WTC11 (cell line): Measurements from ENCODE around the gene KLB. TPM values are rescaled to one million over a fixed set of nuclear protein-coding genes. Genes with fewer than 3 reads are reported as not detected.

Experiments used
- ATAC-seq: fragments of 200-7000 bp; cut with Tn5 transposase; 2 replicates; pipeline ENCODE4 v1.10.0; 2021; ENCODE audit warnings: mild to moderate bottlenecking, moderate library complexity
- CTCF ChIA-PET: fragments of 300-600 bp; sonication (Branson Sonifier 250); formaldehyde crosslinking; loops from one replicate; lab custom pipeline; 2021; ENCODE audit warnings: antibody characterized with exemption; lab: Charles Lee
- POLR2A ChIA-PET: fragments of 350-600 bp; sonication (Branson Sonifier 250); formaldehyde crosslinking; loops from one replicate; lab custom pipeline; 2021; ENCODE audit warnings: antibody characterized with exemption; lab: Charles Lee
- DNase-seq: peaks from one replicate; pipeline ENCODE4 v3.0.0; 2021; ENCODE audit warnings: low spot score
- H3K27ac Mint-ChIP-seq: 2 replicates; pipeline ENCODE4 v1.8.0; 2021; ENCODE audit warnings: mixed read lengths
- H3K27me3 Mint-ChIP-seq: 2 replicates; pipeline ENCODE4 v1.8.0; 2021; ENCODE audit warnings: low read depth, mild to moderate bottlenecking, moderate library complexity, mixed read lengths
- H3K36me3 Mint-ChIP-seq: 2 replicates; pipeline ENCODE4 v1.8.0; 2021; ENCODE audit warnings: mixed read lengths
- H3K4me1 Mint-ChIP-seq: 2 replicates; pipeline ENCODE4 v1.8.0; 2022; ENCODE audit warnings: mixed read lengths
- H3K4me3 Mint-ChIP-seq: 2 replicates; pipeline ENCODE4 v1.8.0; 2021; ENCODE audit warnings: mild to moderate bottlenecking, moderate library complexity, mixed read lengths
- H3K9me3 Mint-ChIP-seq: 2 replicates; pipeline ENCODE4 v1.8.0; 2021; ENCODE audit warnings: mixed read lengths
- ARID4B ChIP-seq: sonication (generic); formaldehyde crosslinking; IDR thresholded peaks from 2 replicates; pipeline ENCODE4 v1.8.0; 2023; ENCODE audit warnings: missing genetic modification reagents, mild to moderate bottlenecking, borderline replicate concordance
- ATF1 ChIP-seq: sonication (generic); formaldehyde crosslinking; IDR thresholded peaks from 2 replicates; pipeline ENCODE4 v1.8.1; 2023; ENCODE audit warnings: mild to moderate bottlenecking, moderate library complexity, missing genetic modification reagents
- E2F4 ChIP-seq: sonication (generic); formaldehyde crosslinking; IDR thresholded peaks from 2 replicates; pipeline ENCODE4 v1.8.1; 2022; ENCODE audit warnings: low read depth, mild to moderate bottlenecking, moderate library complexity, missing genetic modification reagents, borderline replicate concordance
- EMX1 ChIP-seq: fragments of 250-450 bp; sonication (Bioruptor Pico); IDR thresholded peaks from 2 replicates; pipeline ENCODE4 v1.8.0; 2021; ENCODE audit warnings: mild to moderate bottlenecking
- GABPB1 ChIP-seq: sonication (generic); formaldehyde crosslinking; IDR thresholded peaks from 2 replicates; pipeline ENCODE4 v1.8.1; 2023; ENCODE audit warnings: mild to moderate bottlenecking, missing genetic modification reagents
- HMGXB4 ChIP-seq: sonication (generic); formaldehyde crosslinking; IDR thresholded peaks from 2 replicates; pipeline ENCODE4 v1.8.1; 2023; ENCODE audit warnings: mild to moderate bottlenecking, moderate library complexity, missing genetic modification reagents
- JUN ChIP-seq: sonication (generic); formaldehyde crosslinking; IDR thresholded peaks from 2 replicates; pipeline ENCODE4 v1.8.0; 2023; ENCODE audit warnings: mild to moderate bottlenecking, missing genetic modification reagents
- MAX ChIP-seq: sonication (generic); formaldehyde crosslinking; IDR thresholded peaks from 2 replicates; pipeline ENCODE4 v1.8.0; 2022; ENCODE audit warnings: mild to moderate bottlenecking, missing genetic modification reagents
- NFATC4 ChIP-seq: fragments of 250-450 bp; sonication (Bioruptor Pico); IDR thresholded peaks from 2 replicates; pipeline ENCODE4 v1.9.0; 2021; ENCODE audit warnings: mild to moderate bottlenecking
- NR1H2 ChIP-seq: sonication (generic); formaldehyde crosslinking; IDR thresholded peaks from 2 replicates; pipeline ENCODE4 v1.9.0; 2021; ENCODE audit warnings: mild to moderate bottlenecking, moderate library complexity, missing genetic modification reagents
- OVOL2 ChIP-seq: fragments of 250-450 bp; sonication (Bioruptor Pico); IDR thresholded peaks from 2 replicates; pipeline ENCODE4 v1.9.0; 2021; ENCODE audit warnings: mild to moderate bottlenecking, borderline replicate concordance
- RORB ChIP-seq: fragments of 250-450 bp; sonication (Bioruptor Pico); IDR thresholded peaks from 2 replicates; pipeline ENCODE4 v1.9.0; 2021; ENCODE audit warnings: mild to moderate bottlenecking
- STAT6 ChIP-seq: sonication (generic); formaldehyde crosslinking; conservative IDR thresholded peaks from 2 replicates; pipeline ENCODE4 v1.8.1; 2023; ENCODE audit warnings: mild to moderate bottlenecking, low read depth, missing genetic modification reagents, moderate library complexity
- TCF7 ChIP-seq: sonication (generic); formaldehyde crosslinking; IDR thresholded peaks from 2 replicates; pipeline ENCODE4 v1.8.0; 2022; ENCODE audit warnings: mild to moderate bottlenecking, low read depth, missing genetic modification reagents, moderate library complexity
- TEAD4 ChIP-seq: sonication (generic); formaldehyde crosslinking; IDR thresholded peaks from 2 replicates; pipeline ENCODE4 v1.8.0; 2022; ENCODE audit warnings: mild to moderate bottlenecking, missing genetic modification reagents
- ZBTB43 ChIP-seq: sonication (generic); formaldehyde crosslinking; IDR thresholded peaks from 2 replicates; pipeline ENCODE4 v1.8.1; 2023; ENCODE audit warnings: mild to moderate bottlenecking, missing genetic modification reagents
- ZMAT4 ChIP-seq: fragments of 250-450 bp; sonication (Bioruptor Pico); IDR thresholded peaks from 2 replicates; pipeline ENCODE4 v1.9.0; 2021; ENCODE audit warnings: mild to moderate bottlenecking
- total RNA-seq: library from RNA; stranded (reverse); gene quantifications from 3 replicates; pipeline ENCODE4 v1.2.3, GENCODE V29; 2021

The KLB gene
- total RNA-seq, 1 experiment from 2014 or later, result not detected

GRCh38 chr4:39495446-39496213, 88.9 kb downstream of the KLB start:
- H3K27me3 Mint-ChIP-seq, result no peaks in the 10 kb centered on the region
- H3K4me1 Mint-ChIP-seq, result no peaks in the 10 kb centered on the region
- peaks cover 15% of the 10 kb centered on the region for H3K36me3 Mint-ChIP-seq
- CTCF ChIA-PET, result interaction anchor here (1.0 kb wide), 1 partner anchor 60 kb away, joined by 3 read pairs; no protein-coding TSS in a partner anchor
- no peak for TF ChIP-seq OVOL2
- no peak for TF ChIP-seq JUN (CRISPR knock-in tag)
- TF ChIP-seq E2F4 (CRISPR knock-in tag), result no peak
- TF ChIP-seq ZMAT4 (CRISPR knock-in tag), result no peak
- no peak for TF ChIP-seq TCF7 (CRISPR knock-in tag)
- no peak for TF ChIP-seq NR1H2 (CRISPR knock-in tag)
- no peak for TF ChIP-seq ZBTB43 (CRISPR knock-in tag)
- TF ChIP-seq HMGXB4 (CRISPR knock-in tag), result no peak
- TF ChIP-seq, all 79 proteins: peak for 0
- DNase-seq, result no peak
- no peak for ATAC-seq
- Mint-ChIP-seq H3K9me3 (no peaks in the 10 kb centered on the region), H3K27ac (no peak overlapping the region), H3K4me3 (no peak overlapping the region)
- POLR2A ChIA-PET, result no interaction called here

- peaks cover 36% of the 10 kb centered on the region for H3K36me3 Mint-ChIP-seq
- no peak for DNase-seq
- no peak overlapping the region for H3K27ac Mint-ChIP-seq
- H3K4me3 Mint-ChIP-seq, result no peak overlapping the region
- no peak for ATAC-seq
- H3K27me3 Mint-ChIP-seq, result no peaks in the 10 kb centered on the region
- H3K4me1 Mint-ChIP-seq, result no peaks in the 10 kb centered on the region
- ChIA-PET POLR2A (no interaction called here), CTCF (no interaction called here)
- TF ChIP-seq STAT6 (CRISPR knock-in tag) (no peak), GABPB1 (CRISPR knock-in tag) (peak; percentile 59; the same call in 1 of the 2 replicates)
- no peaks in the 10 kb centered on the region for H3K9me3 Mint-ChIP-seq
Observed at GRCh38 chr4:39497909-39498726, 91.4 kb downstream of the KLB start.

- ATAC-seq, result no peak
- Mint-ChIP-seq H3K4me3 (no peak overlapping the region), H3K36me3 (peaks cover 41% of the 10 kb centered on the region), H3K4me1 (no peaks in the 10 kb centered on the region), H3K9me3 (no peaks in the 10 kb centered on the region), H3K27me3 (no peaks in the 10 kb centered on the region), H3K27ac (peak overlapping the region; percentile 19; the same call in 1 of the 2 replicates)
- no peak for DNase-seq
- POLR2A ChIA-PET, result no interaction called here
- CTCF ChIA-PET, result no interaction called here
- TF ChIP-seq EMX1 (CRISPR knock-in tag) (no peak), GABPB1 (CRISPR knock-in tag) (no peak), TEAD4 (CRISPR knock-in tag) (no peak), MAX (no peak), RORB (no peak), ATF1 (CRISPR knock-in tag) (no peak), NFATC4 (CRISPR knock-in tag) (no peak), ARID4B (no peak)
Observed at GRCh38 chr4:39498727-39499020, 91.9 kb downstream of the KLB start.
